GM19193 (cell line): ENCODE measurements around the gene CEP170B.

Experiments
- POLR2A ChIP-seq: IDR thresholded peaks from 4 replicates; pipeline ENCODE4 v1.6.1; 2011; ENCODE audit not compliant: insufficient read depth, insufficient read length; ENCODE audit errors: extremely low read depth

Gene CEP170B

GRCh38 chr14:104897330-104898194 lies 32.5 kb downstream of the CEP170B start:
- TF ChIP-seq POLR2A = no peak

DNA sequence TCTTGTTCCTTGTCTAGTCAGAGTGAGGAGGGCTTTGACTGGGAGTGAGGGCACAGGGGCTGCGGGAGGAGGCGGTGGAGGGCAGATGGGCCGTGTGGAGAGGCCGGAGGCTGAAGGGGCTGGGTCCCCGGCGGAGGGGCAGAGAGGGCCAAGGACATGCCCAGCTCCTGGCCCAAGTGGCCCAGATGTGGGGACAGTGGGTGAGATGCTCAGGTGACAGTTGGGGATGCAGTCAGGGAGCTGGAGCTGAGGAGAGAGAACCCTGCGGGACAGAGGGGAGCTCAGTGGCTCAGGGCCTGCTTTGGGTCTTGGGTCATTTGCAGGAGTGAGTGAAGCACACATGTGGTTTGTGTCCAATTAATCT lies 33.1 kb downstream of the CEP170B start:
- TF ChIP-seq POLR2A = no peak

DNA sequence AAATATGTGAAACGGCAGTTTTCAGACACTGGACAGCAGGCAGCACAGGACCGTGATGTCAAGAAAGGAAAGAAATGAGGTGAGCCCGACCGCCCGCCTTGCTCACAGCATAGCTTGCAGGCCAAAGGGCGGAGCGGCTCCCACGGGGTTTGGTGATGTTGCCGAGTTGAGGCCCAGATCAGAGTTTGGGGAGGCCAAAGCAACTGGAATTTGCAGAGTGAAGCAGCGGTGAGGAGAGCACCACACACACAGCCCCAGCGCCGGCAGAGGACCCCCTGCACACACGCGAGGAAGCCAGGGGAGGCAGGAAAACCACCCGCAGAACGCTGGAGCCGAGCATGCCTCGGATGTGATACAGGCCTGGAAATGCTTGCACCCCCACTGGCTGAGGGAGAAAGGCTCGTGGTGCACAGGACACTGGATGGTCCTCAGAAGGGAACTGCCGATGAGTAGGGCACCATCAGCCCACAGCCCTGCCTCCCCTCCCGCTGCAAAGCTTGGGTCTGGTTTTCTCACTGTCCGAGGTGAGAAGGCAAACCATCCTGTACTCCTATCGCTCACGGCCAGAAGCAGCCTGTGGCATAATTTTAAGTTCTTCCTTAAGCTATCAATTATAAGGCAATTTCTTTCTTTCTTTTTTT lies 33.9 kb downstream of the CEP170B start:
- no peak for TF ChIP-seq POLR2A

- TF ChIP-seq POLR2A = no peak
Measured at GRCh38 chr14:104899781-104900180, 34.7 kb downstream of the CEP170B start.

GRCh38 chr14:104900639-104901512 lies 35.8 kb downstream of the CEP170B start:
- TF ChIP-seq POLR2A = no peak

GRCh38 chr14:104903990-104904389 lies 38.9 kb downstream of the CEP170B start:
- TF ChIP-seq POLR2A = no peak

- no peak for TF ChIP-seq POLR2A
Measured at GRCh38 chr14:104908303-104908702, 43.2 kb downstream of the CEP170B start.

- TF ChIP-seq POLR2A = no peak
Measured at GRCh38 chr14:104912053-104912452, 47.0 kb downstream of the CEP170B start.

- no peak for TF ChIP-seq POLR2A
Measured at GRCh38 chr14:104913435-104913834, 48.4 kb downstream of the CEP170B start.

GRCh38 chr14:104917116-104917515 lies 52.0 kb downstream of the CEP170B start:
- no peak for TF ChIP-seq POLR2A

DNA sequence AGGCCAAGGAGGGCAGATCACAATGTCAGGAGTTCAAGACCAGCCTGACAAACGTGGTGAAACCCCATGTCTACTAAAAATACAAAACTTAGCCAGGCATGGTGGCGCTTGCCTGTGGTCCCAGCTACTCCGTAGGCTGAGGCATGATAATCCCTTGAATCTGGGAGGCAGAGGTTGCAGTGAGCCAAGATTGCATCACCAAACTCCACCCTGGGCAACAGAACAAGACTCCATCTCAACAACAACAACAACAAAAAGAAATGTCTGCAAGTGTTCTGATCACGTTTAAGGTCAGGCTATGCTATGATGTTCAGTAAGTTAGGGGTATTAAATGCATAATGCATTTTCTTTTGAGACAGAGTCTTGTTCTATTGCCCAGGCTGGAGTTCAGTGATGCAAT lies 52.9 kb downstream of the CEP170B start:
- TF ChIP-seq POLR2A = no peak

DNA sequence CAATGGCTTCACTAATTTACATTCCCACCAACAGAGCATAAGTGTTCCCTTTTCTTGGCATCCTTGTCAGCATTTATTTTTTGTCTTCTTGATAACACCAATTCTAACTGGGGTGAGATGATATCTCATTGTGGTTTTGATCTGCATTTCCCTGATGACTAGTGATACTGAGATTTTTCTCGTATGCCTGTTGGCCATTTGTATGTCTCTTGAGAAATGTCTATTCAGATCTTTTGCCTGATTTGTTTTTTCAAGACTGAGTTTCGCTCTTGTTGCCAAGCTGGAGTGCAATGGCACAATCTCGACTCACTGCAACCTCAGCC lies 54.9 kb downstream of the CEP170B start:
- TF ChIP-seq POLR2A = no peak

- no peak for TF ChIP-seq POLR2A
Measured at GRCh38 chr14:104923640-104924420, 58.8 kb downstream of the CEP170B start.

DNA sequence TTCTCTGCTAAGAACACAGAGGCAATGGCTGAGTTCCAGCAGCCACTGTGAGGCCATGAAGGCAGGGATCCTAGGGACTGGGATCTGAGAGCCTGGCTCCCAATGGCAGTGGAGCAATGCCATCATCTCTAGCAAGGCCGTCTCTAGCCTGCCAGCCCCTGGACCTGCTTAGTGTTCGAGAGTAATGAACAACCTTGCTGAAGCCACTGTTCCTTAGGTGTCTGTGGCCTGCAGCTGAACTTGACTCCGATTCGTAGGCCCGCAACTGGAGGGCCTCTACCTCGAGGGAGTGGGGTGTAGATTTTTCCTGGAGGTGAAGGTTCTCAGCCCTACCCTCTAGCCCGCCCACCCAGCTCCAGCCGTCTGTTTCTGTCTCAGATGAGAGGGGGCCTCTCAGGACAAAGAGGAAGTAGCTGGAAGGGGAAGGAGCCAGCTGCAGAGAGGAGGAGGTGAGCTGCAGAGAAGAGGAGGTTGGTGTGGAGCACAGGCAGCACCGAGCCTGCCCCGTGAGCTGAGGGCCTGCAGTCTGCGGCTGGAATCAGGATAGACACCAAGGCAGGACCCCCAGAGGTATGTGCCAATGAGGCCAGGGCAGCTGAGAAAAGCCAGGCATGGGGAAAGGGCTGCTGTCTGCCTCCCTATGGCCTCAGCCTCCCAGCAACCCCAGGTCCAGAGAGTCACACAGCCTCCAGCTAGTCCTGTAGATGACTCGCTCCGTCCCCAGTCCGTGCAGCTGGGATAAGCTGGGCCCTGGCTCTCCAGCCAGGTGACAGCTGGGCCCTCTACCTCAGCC lies 59.5 kb downstream of the CEP170B start, which contains the start of gene PLD4:
TSS of gene PLD4 (plus strand) at position 459 of the 793 bp plus-strand sequence. CDS start 2,262 bp downstream, outside the sequence.
- TF ChIP-seq POLR2A = no peak
